Psoas muscle (tissue), 8 donors: ENCODE results near the gene ZNF555. TPM values are rescaled to one million over a fixed set of nuclear protein-coding genes. Genes with fewer than 3 reads are reported as not detected.
A peak's percentile ranks its signal among the peaks of the same experiment; 100 is the strongest.
"Not testable (repeated sequence)": the region's sequence is repeated elsewhere in the genome, so short reads cannot be mapped to it uniquely, and the experiment has no call there.

Experiments used
- ATAC-seq, 4 donors: fragments of 200-7000 bp; cut with Tn5 transposase; one replicate each; pipeline ENCODE4 v1.9.1; 2020; ENCODE audit warnings: moderate library complexity in 3 of 4, mild to moderate bottlenecking in 2 of 4
- DNase-seq, 2 donors: peaks; one replicate each; pipeline ENCODE4 v3.0.0-alpha.2; 2020
- H3K27ac ChIP-seq: fragments of 200-600 bp; one replicate; pipeline ENCODE4 v1.8.0; 2022
- H3K27me3 ChIP-seq, 3 donors: fragments of 200-600 bp in 1 of 3; one replicate each; pipeline versions ENCODE4 v1.6.1 to v1.8.0; 2013 to 2022; ENCODE audit warnings: low read length in 2 of 3, mild to moderate bottlenecking in 2 of 3, moderate library complexity in 1 of 3; ENCODE audit not compliant: insufficient read depth in 3 of 3
- H3K36me3 ChIP-seq, 2 donors: fragments of 200-600 bp in 1 of 2; one replicate each; pipeline versions ENCODE4 v1.6.1 to v1.8.0; 2013 to 2022; ENCODE audit warnings: low read depth in 1 of 2, mild to moderate bottlenecking in 1 of 2, moderate library complexity in 1 of 2; ENCODE audit not compliant: insufficient read depth in 1 of 2
- H3K4me1 ChIP-seq: fragments of 200-600 bp; one replicate; pipeline ENCODE4 v1.8.0; 2022
- H3K4me3 ChIP-seq: fragments of 200-600 bp; one replicate; pipeline ENCODE4 v1.8.0; 2022; ENCODE audit warnings: mild to moderate bottlenecking
- H3K9me3 ChIP-seq: fragments of 200-600 bp; one replicate; pipeline ENCODE4 v1.8.0; 2022
- WGBS, 3 donors: extraction: QIAGEN DNeasy Blood & Tissue Kit; methylation state at CpG; one replicate each; pipeline versions ENCODE4 v1.1.6 to v1.1.7; 2013; 5-methylcytosine and 5-hydroxymethylcytosine counted together
- intact Hi-C, 2 donors: fragments of 100-400 bp; cut with DNase I; formaldehyde crosslinking; loops; one replicate each; pipeline versions ENCODE4 v1.11.0 to v1.14.2; 2022
- polyA plus RNA-seq, 3 donors: library from polyadenylated mRNA; stranded (reverse); fragments of 200-250 nt; gene quantifications; one replicate each; pipeline ENCODE4 v1.2.3, GENCODE V29; 2013
- total RNA-seq, 4 donors: library from RNA; stranded (reverse); fragmentation: NEBNext Ultra II Directional in 2 of 4; extraction: Animal tissue kit (Norgen Biotek cat#: 25700) in 2 of 4; gene quantifications; one replicate each; pipeline versions ENCODE4 v1.2.1 to v1.2.4, GENCODE V29; 2021 to 2023
- TF ChIP-seq, protein P1 (sequence below): fragments of 200-600 bp; IDR thresholded peaks from one replicate; pipeline ENCODE4 v1.8.0; 2022; ENCODE audit warnings: antibody characterized with exemption
- donor health status: healthy with polysubstance abuse.
- donor health status: DM: no; HTN: no; CAD: no; lungs with moderate emphysema.
- donor health status: Bipolar disorder and iron deficiency.
- donor health status: healthy.
- donor health status: DM: yes; HTN: yes; CAD: no.
- donor health status: DM: no; HTN: no; CAD: no.
- donor health status: DM: no; HTN: no; CAD: no.
- donor health status: DM: yes; HTN: yes; CAD: no.

Gene ZNF555
- total and polyA plus RNA-seq, 7 donors, result 1.7 to 16.0 (median 2.9) TPM

DNA sequence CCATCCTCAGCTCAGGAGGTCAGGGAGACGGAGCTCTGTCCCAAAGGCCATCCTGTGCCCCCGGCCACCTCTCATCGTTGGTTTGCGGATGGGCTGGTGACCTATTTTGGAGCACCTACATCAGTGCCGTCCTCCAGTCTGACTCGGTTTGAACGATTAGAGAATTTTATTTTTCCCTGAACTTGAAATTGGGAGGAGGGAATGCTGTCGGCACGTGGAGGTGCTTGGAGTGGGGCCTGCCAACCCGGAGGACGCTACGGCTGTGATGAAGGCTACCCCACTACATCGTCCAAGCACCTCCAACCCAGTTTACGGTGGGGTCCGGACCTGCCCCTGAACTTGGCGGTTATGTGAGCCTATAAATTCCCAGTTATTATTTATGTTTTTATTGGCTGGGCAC, 24.6 kb upstream of the ZNF555 start:
- H3K9me3 ChIP-seq, result no peaks in the 10 kb centered on the region
- H3K4me1 ChIP-seq, result peaks cover 5% of the 10 kb centered on the region
- no peak overlapping the region for H3K27ac ChIP-seq
- no peak for ATAC-seq
- no peak for DNase-seq
- no peaks in the 10 kb centered on the region for H3K27me3 ChIP-seq
- peaks cover 0 to 10% of the 10 kb centered on the region in 2 donors for H3K36me3 ChIP-seq
- WGBS, 3 donors, result 83 to 88% (median 86%) methylated on average over 16 of the region's 16 CpGs
- TF ChIP-seq, protein P1, sequence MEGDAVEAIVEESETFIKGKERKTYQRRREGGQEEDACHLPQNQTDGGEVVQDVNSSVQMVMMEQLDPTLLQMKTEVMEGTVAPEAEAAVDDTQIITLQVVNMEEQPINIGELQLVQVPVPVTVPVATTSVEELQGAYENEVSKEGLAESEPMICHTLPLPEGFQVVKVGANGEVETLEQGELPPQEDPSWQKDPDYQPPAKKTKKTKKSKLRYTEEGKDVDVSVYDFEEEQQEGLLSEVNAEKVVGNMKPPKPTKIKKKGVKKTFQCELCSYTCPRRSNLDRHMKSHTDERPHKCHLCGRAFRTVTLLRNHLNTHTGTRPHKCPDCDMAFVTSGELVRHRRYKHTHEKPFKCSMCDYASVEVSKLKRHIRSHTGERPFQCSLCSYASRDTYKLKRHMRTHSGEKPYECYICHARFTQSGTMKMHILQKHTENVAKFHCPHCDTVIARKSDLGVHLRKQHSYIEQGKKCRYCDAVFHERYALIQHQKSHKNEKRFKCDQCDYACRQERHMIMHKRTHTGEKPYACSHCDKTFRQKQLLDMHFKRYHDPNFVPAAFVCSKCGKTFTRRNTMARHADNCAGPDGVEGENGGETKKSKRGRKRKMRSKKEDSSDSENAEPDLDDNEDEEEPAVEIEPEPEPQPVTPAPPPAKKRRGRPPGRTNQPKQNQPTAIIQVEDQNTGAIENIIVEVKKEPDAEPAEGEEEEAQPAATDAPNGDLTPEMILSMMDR, result no peak
- intact Hi-C loops, result no loop called here
- no peak overlapping the region for H3K4me3 ChIP-seq

DNA sequence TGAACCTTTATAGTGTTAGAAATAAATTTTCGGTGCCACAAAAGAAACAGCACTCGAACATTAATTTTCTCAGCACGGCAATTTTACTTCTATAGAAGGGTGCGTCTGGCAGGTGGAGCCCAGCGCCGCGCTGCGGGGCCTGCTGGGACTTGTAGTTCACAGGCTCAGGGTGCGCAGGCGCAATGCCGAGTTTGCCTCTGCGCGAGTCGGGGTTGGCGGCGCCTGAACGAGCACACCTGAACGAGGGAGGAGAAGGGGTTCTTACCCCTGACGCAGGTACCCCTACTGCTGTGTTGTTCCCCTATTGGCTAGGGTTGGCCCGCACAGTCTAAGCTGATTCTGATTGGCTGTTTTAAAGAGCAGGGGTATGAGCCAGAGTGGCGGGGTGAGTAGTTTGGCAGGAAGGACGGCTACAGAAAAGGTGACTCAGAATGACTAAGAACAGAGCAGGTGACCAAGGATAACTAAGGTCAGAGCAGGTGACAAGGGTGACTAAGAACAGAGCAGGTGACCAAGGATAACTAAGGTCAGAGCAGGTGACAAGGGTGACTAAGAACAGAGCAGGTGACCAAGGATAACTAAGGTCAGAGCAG, 23.9 kb upstream of the ZNF555 start:
- H3K36me3 ChIP-seq, result peaks cover 0 to 10% of the 10 kb centered on the region in 2 donors
- H3K9me3 ChIP-seq, H3K27me3 ChIP-seq, DNase-seq, H3K4me1 ChIP-seq, H3K27ac ChIP-seq, intact Hi-C loops, ATAC-seq, H3K4me3 ChIP-seq: not testable (repeated sequence)
- 71 to 76% (median 76%) methylated on average over 22 of the region's 22 CpGs for WGBS, 3 donors

DNA sequence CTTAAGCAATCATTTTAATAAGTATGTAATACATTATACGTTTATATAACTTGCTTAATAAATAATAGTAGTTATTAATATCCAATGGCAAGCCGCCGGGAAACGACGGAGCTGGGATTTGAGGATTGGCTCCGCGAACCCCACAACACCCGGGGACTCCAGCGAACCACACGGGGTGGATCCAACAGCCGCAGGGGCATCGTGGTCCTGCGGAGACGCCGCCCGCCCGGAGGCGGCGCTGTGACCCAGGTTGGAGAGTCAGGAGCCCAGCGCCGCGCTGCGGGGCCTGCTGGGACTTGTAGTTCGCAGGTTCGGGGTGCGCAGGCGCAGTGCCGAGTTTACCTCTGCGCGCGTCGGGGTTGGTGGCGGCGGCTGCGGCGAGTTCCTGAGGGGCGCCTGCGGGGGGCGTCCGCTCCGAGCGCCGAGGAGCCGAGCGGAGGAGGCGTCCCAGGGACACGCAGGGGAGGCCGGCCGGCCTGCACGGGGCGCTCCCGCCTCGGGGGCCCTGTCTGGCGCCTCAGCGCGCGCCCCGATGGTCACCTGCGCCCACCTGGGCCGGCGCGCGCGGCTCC, 21.6 kb upstream of the ZNF555 start, which contains the start of gene ZNF554:
Gene ZNF554, plus strand, starts transcription at position 329 of the 572 bp plus-strand sequence. Its CDS starts 204 bp downstream, at position 533.
- ATAC-seq, result peak; percentile 97 to 99 (median 99)
- 0 to 1% (median 0%) methylated on average over 31 to 64 of the region's 64 CpGs for WGBS, 3 donors
- no peaks in the 10 kb centered on the region for H3K27me3 ChIP-seq
- peaks cover 0 to 27% of the 10 kb centered on the region in 2 donors for H3K36me3 ChIP-seq
- peaks cover 5% of the 10 kb centered on the region for H3K4me1 ChIP-seq
- peak; percentile 97 to 99 for DNase-seq
- no peaks in the 10 kb centered on the region for H3K9me3 ChIP-seq
- intact Hi-C loops, result no loop called here
- H3K27ac ChIP-seq, result peak within 1 kb of the TSS; percentile 74
- TF ChIP-seq, protein P1, result peak; percentile 91
- peak within 1 kb of the TSS; percentile 89 for H3K4me3 ChIP-seq

DNA sequence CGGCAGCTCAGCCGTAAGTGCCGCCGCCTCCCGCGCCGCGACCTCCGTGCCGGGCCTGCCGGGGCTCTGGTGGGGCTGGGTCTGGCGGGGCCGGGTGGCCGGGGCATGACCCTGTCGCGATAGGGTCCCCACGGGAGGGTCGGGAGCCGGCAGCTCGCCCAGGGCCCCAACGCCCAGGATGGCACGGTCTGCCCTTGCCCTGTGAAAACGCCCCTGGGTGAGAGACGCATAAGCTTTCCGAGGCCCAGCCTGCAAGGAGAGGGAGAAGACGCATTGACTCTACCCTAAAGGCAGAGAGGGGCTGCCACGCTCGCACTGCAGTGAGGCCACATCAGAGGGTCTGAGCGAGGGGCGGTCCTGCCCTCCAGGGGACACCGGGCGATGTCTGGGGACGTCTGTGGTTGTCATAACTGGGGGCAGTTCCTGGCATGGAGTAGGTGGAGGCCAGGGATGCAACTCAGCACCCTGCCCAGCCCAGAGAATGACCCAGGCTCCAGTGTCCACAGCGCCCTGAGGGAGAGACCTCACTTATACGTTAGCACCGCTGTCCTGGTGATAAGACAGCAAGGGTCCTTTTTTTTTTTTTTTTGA, 21.1 kb upstream of the ZNF555 start:
- no peaks in the 10 kb centered on the region for H3K27me3 ChIP-seq
- no peaks in the 10 kb centered on the region for H3K9me3 ChIP-seq
- WGBS, 3 donors, result 2 to 3% (median 3%) methylated on average over 30 to 36 of the region's 36 CpGs
- peaks cover 0 to 25% of the 10 kb centered on the region in 2 donors for H3K36me3 ChIP-seq
- ATAC-seq, result peak in 2 of 4 donors; percentile 5 to 22
- TF ChIP-seq, protein P1, result no peak
- H3K4me1 ChIP-seq, result peaks cover 5% of the 10 kb centered on the region
- H3K27ac ChIP-seq, result peak overlapping the region; percentile 74
- intact Hi-C loops, result no loop called here
- H3K4me3 ChIP-seq, result peak overlapping the region; percentile 89
- no peak for DNase-seq

DNA sequence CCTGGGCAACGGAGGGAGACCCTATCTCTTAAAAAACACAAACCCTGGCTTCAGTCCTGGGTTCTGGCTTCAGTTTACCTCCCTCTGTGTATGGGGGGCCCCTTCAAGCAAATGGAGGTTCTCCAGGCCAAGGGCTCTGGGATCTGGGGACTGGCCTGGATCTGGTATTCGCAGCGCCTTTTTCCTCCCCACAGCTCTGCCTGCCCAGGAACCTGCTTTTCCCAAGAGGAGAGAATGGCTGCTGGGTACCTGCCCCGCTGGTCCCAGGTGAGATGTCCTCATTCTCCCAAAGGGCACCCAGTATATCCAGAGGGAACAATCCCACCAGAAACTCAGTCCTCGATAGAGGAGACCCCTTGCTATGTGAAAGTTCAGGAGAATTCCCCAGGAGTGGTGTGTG, 18.4 kb upstream of the ZNF555 start:
- Histone ChIP-seq H3K27ac (no peak overlapping the region), H3K9me3 (no peaks in the 10 kb centered on the region), H3K4me3 (no peak overlapping the region), H3K36me3 (peaks cover 0 to 38% of the 10 kb centered on the region in 2 donors), H3K27me3 (no peaks in the 10 kb centered on the region), H3K4me1 (peaks cover 5% of the 10 kb centered on the region)
- intact Hi-C loops, result no loop called here
- TF ChIP-seq, protein P1, result no peak
- WGBS, 3 donors, result 87 to 98% (median 94%) methylated on average over 5 of the region's 5 CpGs
- DNase-seq (no peak), ATAC-seq (no peak)
